NCI-H510A (cell line): ENCODE data around the gene SPP1.
"Not testable (repeated sequence)": the region's sequence is repeated elsewhere in the genome, so short reads cannot be mapped to it uniquely, and the experiment has no call there.

Source experiments
- DNase-seq: peaks from one replicate; lab custom pipeline; 2025; lab: John Stamatoyannopoulos, UW

The SPP1 gene

DNA sequence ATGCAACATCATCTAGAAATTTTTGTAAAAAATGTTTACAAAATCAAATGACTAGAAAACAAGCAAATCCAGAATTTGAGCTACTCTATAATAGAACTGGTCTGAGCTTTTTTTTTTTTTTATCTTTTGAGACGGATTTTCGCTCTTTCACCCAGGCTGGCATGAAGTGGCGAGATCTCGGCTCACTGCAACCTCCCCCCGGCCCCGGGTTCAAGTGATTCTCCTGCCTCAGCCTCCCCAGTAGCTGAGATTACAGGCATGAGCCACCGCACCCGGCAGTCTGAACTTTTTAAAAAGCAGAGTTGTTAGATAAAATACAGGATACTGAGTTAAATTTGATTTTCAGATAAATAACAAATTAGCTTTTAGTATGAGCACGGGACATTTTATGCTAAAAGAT lies 11.0 kb downstream of the SPP1 start:
- DNase-seq: no peak

DNA sequence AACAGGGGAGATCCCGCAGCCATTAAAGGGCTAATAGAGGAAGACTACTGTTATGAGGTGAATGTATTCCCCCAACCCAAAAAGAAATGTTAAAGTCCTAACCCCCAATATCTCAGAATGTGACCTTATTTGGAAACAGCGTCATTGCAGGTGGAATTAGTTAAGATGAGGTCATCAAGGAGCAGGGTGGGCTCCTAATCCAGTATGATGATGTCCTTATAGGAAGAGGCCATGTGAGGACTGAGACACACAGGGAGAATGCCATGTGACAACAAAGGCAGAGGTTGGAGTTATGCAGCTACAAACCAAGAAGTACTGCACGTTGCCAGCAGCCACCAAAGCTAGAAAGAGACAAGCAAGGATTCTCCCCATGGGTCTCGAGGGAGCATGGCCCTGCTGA lies 14.3 kb downstream of the SPP1 start:
- DNase-seq: no peak

DNA sequence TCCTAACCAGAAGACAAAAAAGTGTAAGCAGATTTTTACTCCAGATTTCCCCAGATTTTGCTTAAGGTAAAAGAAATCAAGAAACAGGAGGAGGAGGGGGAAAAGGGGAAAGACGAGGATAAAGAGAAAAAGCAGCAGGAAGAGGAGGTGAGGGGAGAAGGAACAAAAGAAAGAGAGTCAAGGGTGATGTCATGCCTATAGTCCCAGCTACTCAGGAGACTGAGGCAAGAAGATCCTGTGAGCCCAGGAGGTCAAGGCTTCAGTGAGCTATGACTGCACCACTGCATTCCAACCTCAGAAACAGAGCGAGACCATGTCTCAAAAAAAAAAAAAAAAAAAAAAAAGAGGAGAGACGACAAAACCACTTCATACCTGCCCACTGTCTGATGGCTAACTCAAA lies 19.9 kb downstream of the SPP1 start:
- no peak for DNase-seq

DNA sequence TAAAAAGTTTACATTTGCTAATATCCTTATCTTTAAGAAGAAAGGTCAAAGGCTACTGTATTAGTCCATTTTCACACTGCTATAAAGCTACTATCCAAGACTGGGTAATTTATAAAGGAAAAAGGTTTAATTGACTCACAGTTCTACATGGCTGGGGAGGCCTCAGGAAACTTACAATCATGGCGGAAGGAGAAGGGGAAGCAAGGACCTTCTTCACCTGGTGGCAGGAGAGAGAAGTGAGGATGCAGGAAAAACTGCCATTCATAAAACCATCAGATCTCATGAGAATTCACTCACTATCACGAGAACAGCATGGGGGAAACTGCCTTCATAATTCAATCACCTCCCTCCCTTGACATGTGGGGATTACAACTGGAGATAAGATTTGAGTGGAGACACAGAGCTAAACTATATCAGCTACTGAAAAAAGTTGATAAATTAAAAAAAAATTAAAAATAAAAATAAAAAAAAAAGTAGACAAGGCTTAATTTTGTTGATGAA lies 23.7 kb downstream of the SPP1 start:
- DNase-seq: not testable (repeated sequence)

DNA sequence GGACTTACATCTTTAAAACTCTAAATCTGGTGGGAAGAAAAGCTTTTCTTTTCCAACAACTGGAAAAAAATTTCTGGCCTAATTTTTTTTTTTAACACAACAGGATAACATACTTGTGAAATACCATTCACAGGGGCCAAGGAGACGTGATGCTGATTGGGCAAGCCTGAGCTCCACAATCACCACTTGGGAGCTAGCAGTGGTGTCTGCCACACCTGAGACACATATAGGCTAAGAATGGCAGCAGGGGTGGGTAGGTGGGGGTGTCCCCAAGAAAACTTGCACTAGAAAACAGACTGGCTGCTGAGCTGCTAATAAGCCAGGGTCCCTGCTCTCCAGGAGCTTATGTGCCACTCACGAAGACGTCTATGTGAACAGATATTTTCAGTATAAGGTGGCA lies 26.4 kb downstream of the SPP1 start:
- DNase-seq: no peak

DNA sequence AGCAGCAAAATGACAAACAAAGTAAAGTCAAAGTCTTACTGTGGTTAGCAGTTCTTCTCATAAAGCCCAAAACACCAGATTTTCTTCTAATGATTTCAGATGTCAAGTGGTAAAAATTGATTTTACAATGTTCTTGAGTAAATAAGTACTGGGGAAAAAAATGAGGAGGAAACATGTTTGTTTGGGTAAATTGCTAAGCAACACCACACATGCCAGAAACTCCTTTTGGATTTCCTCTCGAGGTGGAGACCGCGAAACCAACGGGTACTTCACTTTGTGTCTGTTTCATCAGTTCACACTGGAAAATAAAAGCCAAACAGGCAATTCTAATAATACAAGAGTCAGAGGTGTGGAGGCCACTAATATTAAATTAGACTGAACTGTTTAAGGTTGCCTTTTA lies 27.3 kb downstream of the SPP1 start:
- no peak for DNase-seq

DNA sequence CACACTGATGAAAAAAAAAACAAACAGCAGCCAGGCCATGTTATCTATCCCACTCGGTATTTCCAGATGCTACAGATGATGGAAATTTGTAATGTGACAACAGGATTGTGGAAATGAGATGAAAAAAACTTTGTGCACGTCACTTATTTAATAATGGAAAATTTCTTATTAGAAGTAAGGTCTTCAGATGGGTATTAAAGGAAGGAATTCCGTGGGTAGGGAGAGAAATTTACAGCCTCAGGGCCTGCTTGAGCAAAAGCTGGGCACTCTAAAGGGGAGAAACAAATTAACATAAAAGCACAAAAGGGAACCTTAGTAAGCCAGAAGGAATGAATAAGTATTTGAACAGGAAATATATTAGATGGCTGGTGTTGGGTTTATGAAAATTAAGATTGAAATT lies 27.7 kb downstream of the SPP1 start:
- DNase-seq: no peak

DNA sequence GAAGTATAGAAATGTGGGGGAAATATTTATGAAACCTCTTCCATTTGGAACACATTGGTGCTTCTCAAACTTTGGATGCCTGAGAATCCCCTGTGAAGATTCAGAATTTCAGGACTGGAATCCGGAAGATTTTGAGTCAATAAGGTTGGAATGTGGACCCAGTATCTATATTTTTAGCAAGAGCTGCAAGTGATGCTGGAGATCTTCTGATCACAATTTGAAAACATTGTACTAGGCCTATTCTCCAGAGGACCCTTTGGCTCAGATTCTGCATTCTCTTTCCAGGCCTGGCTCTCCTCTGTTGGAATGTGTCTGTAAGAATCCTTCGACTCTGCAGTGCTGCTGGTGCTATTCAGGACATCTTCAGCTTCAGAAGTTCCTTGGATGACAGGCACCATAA lies 29.6 kb downstream of the SPP1 start:
- DNase-seq: no peak

DNA sequence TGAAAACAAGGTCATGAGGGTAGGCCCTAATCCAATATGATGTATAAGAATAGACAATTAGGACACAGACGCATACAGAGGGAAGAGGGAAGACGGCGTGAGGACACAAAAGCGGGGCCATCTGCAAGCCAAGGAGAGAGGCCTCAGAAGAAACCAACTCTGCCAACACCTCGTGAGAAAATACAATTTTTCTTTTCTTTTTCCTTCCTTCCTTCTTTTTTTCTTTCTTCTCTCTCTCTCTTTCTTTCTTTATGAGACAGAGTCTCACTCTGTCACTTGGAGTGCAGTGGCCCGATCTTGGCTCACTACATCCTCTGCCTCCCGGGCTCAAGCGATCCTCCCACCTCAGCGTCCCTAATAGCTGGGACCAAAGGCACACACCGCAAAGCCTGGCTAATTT lies 30.4 kb downstream of the SPP1 start:
- no peak for DNase-seq

DNA sequence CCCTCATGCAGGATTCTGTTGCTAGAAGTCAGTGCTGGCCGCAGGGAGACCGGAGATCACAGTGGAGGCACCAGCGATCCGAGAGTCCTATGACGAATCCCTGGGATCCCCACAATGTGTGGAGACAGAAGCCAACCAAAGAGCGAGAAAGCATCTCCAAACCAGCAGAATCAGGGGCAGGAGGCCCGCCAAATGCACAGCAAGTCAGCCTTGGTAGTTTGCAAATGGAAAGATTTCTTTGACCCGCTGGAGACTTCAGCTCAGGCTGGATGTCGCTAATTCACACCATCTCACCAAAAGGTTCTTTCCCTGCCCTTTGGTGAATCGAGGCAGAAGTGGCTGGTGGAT lies 31.4 kb downstream of the SPP1 start:
- DNase-seq: no peak

DNA sequence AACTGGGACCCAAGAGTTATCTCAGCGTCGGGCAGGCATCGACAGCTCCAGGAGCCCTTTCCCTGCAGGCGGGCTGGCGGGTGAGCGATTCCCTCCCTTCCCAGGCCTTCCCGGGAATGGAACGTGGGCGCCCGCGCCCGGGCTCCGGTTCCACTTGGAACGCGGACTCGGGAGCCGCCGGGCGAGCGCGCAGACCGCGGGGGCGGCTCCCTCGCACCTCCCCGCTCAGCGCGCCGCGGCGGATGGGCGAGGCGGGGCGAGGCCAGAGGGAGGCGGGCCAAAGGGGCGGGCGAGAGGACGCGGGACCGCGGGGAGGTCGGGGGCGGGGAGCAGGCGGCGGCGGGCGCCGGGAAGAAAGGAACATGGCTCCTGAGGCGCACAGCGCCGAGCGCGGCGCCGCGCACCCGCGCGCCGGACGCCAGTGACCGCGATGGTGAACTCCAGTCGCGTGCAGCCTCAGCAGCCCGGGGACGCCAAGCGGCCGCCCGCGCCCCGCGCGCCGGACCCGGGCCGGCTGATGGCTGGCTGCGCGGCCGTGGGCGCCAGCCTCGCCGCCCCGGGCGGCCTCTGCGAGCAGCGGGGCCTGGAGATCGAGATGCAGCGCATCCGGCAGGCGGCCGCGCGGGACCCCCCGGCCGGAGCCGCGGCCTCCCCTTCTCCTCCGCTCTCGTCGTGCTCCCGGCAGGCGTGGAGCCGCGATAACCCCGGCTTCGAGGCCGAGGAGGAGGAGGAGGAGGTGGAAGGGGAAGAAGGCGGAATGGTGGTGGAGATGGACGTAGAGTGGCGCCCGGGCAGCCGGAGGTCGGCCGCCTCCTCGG lies 32.0 kb downstream of the SPP1 start, which contains the start of gene PKD2:
TSS of gene PKD2 (plus strand) at position 332 of the 818 bp plus-strand sequence. CDS start at position 431, 99 bp downstream.
- DNase-seq: peak; percentile 69

DNA sequence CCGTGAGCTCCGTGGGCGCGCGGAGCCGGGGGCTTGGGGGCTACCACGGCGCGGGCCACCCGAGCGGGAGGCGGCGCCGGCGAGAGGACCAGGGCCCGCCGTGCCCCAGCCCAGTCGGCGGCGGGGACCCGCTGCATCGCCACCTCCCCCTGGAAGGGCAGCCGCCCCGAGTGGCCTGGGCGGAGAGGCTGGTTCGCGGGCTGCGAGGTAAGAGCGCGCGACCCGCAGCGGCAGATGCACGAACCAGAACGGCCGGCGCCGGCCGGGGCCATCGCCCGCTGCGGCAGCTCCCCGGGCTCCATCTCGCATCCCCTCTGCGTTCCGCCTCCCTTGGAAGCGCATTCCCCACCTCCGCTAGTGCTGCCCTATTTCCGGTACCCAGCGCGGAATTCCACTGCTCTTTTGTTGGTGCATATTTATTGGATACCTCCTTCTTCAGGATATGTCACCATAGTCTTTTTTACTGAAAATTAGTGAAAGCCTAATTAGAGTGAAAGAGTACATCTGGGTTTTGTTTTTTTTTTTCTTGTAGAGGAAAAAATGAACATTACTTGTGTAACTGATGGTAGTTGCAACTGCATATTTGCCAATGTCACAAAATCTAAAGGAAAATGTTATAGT lies 32.7 kb downstream of the SPP1 start:
- peak; percentile 49 for DNase-seq

DNA sequence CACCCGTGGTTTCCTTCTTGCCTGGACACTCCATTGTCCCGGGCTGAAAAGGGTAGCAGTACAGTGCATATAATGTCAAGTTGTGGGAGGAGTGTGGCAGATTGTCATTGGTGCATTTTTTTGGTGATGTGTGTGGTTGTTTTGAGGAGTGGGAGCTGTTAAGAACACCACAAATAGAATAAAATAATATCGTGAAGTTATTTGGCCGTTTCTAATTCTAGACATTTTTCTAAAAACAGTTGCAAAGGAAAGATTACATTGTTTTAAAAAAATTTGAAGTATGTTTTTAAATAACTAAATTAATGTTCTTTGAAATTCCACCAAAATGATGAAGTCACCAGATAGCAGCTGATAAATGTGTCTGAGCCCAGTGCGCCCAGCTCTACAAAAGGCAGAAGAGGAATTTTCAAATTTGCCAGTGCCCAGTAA lies 33.2 kb downstream of the SPP1 start:
- DNase-seq: no peak

DNA sequence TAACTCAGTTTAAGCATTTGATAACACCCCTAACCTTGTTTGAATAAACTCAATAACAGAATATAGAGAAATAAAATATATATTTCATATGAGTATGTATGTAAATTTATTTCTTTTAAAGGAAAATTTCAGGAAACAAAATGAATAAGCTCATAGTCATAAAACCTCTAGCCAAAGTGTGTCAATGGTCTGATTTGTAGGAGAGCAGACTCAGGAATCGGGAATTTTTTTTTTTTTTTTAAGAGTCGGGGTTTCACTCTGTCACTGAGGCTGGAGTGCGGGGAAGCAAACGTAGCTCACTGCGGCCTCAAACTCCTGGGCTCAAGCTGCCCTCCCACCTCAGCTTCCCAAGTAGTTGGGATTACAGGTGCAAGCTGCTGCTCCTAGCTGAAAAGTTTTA lies 34.4 kb downstream of the SPP1 start:
- DNase-seq: no peak

DNA sequence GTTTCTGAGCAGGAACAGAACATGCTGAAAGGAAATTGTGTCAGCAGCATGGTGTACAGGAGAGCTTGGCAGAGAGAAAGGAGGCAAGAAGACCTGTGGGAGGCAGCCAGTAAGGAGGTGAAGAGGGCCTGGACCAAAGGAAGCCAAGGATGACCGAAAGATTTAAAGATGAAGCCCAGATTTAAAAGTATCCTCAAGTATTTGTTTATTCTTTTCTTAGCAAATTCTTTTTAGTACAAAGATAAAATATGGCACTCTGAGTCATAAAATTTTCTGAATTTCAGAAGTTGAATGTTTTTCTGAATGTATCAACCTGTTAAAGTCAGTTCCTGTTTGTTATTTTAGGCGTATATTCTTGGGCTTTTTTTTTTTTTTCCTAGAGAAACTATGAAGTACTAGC lies 35.5 kb downstream of the SPP1 start:
- no peak for DNase-seq

DNA sequence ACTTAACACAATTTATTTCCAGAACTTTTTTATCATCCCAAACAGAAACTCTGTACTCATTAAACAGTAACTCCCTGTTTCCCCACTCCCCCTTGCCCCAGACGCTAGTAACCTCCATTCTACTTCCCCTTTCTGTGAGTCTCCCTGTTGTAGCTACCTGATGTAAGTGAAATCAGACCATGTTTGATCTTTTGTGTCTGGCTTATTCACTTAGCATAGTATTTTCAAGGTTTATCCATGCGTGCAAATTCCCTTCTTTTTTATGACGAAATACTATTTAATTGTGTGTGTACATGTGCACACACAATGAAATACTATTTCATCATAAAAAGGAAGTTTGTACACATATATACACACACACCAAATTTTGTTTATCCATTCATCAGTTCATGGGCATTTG lies 37.1 kb downstream of the SPP1 start:
- DNase-seq: no peak

DNA sequence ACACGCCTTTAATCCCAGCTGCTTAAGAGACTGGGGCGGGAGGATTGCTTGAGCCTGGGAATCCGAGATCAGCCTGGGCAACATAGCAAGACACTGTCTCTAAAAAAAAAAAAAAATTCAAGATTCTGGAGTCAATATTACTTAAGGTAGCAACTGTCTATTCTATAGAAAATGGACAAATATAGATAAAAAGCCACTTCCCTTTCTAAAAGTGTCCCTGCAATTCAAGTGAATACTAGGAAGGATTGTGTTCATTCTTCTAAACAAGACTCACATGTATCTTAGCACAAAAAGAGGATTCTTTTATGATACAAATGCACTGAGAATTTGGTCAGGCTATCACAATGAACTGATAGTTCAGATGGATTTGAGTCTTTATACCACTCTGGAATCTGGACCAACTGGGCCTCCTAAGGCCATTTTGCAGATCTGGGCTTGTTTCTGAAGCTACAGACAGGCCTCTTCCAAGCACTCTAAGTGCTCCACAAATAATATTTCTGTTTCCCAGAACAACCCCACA lies 38.9 kb downstream of the SPP1 start:
- DNase-seq: no peak

DNA sequence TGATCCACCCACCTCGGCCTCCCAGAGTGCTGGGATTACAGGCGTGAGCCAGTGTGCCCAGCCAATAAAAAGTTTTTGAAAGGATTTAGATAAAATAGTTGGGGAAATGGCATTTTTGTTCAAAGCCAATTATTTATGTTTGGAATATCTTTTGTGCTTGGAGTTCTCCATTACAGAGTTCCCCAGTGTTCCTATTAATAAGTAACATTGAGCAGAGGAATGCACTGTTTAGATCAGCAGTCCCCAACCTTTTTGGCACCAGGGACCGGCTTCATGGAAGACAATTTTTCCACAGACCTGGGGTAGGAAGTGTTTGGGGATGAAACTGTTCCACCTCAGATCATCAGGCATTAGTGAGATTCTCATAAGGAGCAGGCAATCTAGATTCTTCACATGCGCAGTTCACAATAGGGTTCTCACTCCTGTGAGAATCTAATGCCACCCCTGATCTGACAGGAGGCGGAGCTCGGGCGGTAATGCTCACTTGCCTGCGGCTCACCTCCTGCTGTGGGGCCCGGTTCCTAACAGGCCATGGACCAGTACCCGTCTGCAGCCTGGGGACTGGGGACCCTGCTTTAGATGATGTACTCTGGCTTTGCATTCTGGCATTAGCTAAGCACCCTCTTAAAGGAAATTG lies 40.3 kb downstream of the SPP1 start:
- DNase-seq: no peak

DNA sequence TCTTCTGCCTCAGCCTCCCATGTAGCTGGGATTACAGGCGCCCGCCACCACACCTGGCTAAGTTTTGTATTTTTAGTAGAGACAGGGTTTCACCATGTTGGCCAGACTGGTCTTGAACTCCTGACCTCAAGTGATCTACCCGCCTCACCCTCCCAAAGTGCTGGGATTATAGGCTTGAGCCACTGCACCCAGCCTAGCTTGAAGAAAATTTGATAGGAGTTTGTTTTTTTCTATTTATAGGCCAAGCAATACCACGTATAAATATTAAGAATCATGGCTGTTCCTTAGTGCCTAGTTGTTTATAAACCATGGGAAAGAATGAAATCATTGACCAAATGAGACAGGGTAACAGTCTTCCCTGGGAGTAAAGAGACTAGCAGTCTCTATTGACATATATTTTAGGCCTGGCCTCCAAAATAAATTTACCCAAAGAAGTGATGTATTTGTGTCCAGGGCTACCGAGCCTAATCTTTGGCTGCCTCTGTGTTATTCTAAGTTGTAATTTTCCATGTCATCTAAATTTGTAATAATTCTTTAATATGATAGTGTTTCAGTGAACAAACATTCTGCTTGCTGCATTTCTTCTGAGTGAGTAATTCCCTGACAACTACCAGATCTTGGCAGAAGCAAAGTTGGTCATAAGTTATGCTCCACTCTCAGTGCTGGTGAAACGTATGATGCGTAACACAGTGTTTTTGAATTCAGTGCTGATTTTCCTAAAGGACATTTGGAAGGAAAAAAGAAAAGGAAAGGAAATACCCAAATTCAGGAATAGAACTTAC lies 42.2 kb downstream of the SPP1 start:
- DNase-seq: no peak

DNA sequence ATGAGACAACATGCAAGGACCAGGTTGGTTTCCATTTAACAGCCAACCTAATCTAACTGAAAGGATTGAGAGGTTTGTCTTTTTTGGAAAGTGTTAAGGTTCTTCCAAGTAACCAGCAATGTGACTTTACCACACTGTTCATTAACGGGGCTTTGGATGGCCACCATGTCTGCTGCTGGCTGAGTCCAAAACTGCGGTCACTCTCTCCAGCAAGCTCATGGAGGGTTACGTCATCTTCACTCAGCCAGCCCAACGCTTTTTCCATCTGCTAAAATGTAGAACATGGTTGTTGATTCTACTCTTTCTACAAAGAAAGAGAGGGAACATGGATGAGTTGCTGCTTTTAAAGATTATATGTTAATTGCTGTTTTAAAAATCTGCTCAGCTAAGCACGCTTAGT lies 43.0 kb downstream of the SPP1 start:
- no peak for DNase-seq

DNA sequence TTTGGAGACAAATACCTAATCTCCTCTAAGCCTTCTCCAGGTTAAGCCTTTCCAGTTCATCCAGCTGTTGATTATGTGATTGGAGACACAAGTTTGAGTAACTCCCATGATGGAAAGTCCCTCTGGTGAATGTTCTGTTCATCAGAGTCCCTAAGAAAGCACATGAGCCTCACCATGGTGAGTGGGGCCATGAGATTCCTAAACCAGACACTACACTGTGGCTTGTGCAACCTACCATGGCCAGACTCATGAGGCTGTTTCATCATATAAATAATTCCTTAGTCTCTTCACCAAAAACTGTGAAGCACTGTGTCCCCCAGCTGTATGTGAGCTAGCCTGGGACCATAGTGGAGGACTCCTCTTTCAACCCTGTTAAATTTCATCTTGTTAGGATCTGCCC lies 46.3 kb downstream of the SPP1 start:
- no peak for DNase-seq

DNA sequence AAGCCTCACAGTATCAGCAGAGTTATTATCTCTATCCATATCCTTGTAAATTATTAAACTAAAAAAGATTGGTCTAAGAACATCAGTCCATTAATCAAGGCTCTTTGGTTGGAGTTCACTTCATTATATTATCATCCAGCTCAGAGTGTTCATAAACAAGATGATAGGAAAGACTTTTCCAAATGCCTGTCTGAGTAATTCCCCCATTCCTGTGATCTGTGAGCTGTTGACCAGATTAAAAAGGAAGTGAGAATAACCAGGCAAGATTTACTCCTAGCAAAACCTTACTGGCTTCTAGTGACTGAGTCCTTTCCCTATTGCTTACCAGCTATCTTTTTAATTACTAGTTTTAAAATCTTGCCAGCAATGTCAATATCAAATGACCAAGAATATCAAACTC lies 46.8 kb downstream of the SPP1 start:
- DNase-seq: no peak
